B cell (primary cell): ENCODE results near the gene ZNF557.
"Not testable (repeated sequence)": the region's sequence is repeated elsewhere in the genome, so short reads cannot be mapped to it uniquely, and the experiment has no call there.

Experiments used
- CTCF ChIP-seq: fragments of 200-600 bp; IDR thresholded peaks from one replicate; pipeline ENCODE4 v1.8.0; 2022; ENCODE audit warnings: antibody characterized with exemption, mild to moderate bottlenecking
- EZH2 ChIP-seq: IDR thresholded peaks from 2 replicates; pipeline ENCODE4 v1.6.1; 2012; ENCODE audit warnings: borderline replicate concordance, low read depth, mild to moderate bottlenecking, moderate library complexity, low read length; ENCODE audit not compliant: insufficient read depth, poor library complexity, severe bottlenecking

DNA sequence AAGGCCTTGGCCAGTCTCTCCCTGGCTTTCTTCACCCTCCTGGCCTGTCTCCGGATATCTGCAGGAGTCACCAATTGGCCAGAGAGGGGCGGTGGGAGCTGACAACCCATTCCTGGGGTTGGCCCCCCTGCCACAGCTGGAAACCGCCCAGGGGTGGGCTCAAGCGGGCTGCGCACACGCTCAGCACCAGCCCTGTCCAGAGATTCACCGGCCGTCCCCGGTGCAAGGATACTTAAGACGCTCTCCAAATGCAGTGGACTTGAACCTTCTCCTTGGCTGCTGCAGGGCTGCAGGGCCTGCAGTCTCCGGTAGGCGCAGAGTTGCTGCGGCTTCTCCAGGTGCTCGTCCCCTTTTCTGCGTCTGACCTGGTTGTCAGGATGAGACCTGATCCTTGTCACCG lies 13.1 kb upstream of the ZNF557 start:
- TF ChIP-seq CTCF, EZH2: not testable (repeated sequence)
